Type B pancreatic cell (in vitro differentiated cells): ENCODE results near the gene LHFPL3. TPM values are rescaled to one million over a fixed set of nuclear protein-coding genes. Genes with fewer than 3 reads are reported as not detected.
A peak's percentile ranks its signal among the peaks of the same experiment; 100 is the strongest.

Experiments used
- DNase-seq: peaks from one replicate; pipeline ENCODE4 v3.0.0; 2021; ENCODE audit warnings: mixed read lengths; ENCODE audit not compliant: unreplicated experiment; ENCODE audit errors: extremely low spot score
- H3K27ac Mint-ChIP-seq: 2 replicates; pipeline ENCODE4 v1.8.0; 2021; ENCODE audit warnings: mild to moderate bottlenecking, mixed read lengths
- H3K27me3 Mint-ChIP-seq: 2 replicates; pipeline ENCODE4 v1.8.0; 2021; ENCODE audit warnings: mixed read lengths
- H3K36me3 Mint-ChIP-seq: 2 replicates; pipeline ENCODE4 v1.8.0; 2021; ENCODE audit warnings: mixed read lengths
- H3K4me1 Mint-ChIP-seq: one replicate; pipeline ENCODE4 v1.8.0; 2021; ENCODE audit warnings: mixed read lengths; ENCODE audit not compliant: unreplicated experiment
- H3K4me3 Mint-ChIP-seq: 2 replicates; pipeline ENCODE4 v1.8.0; 2021; ENCODE audit warnings: mild to moderate bottlenecking, mixed read lengths
- H3K9me3 Mint-ChIP-seq: 2 replicates; pipeline ENCODE4 v1.8.0; 2021; ENCODE audit warnings: mixed read lengths
- CTCF ChIP-seq: fragments of 200-600 bp; sonication (generic); conservative IDR thresholded peaks from 2 replicates; pipeline ENCODE4 v1.5.0; 2021; ENCODE audit warnings: antibody characterized with exemption, mild to moderate bottlenecking
- total RNA-seq: library from RNA; stranded (reverse); gene quantifications from 2 replicates; pipeline ENCODE4 v1.2.1, GENCODE V29; 2021; ENCODE audit warnings: low replicate concordance

LHFPL3 gene
- total RNA-seq, 1 donor from 2014 or later: 0.31 TPM

GRCh38 chr7:104929921-104930320, 601.5 kb downstream of the LHFPL3 start:
- Mint-ChIP-seq H3K27me3 (no peaks in the 10 kb centered on the region), H3K27ac (no peak overlapping the region), H3K4me3 (no peak overlapping the region), H3K36me3 (no peaks in the 10 kb centered on the region), H3K9me3 (no peaks in the 10 kb centered on the region), H3K4me1 (peaks cover 38% of the 10 kb centered on the region)
- DNase-seq: no peak
- TF ChIP-seq CTCF: no peak

- Mint-ChIP-seq H3K9me3 (no peaks in the 10 kb centered on the region), H3K27ac (peak overlapping the region; percentile 30), H3K36me3 (no peaks in the 10 kb centered on the region), H3K4me3 (no peak overlapping the region), H3K27me3 (no peaks in the 10 kb centered on the region), H3K4me1 (peaks cover 42% of the 10 kb centered on the region)
- no peak for TF ChIP-seq CTCF
- no peak for DNase-seq
Measured at GRCh38 chr7:104931181-104931781, 602.9 kb downstream of the LHFPL3 start.

GRCh38 chr7:104933022-104933421, 604.6 kb downstream of the LHFPL3 start:
- H3K4me1 Mint-ChIP-seq: peaks cover 27% of the 10 kb centered on the region

GRCh38 chr7:104933521-104933988, 605.2 kb downstream of the LHFPL3 start:
- TF ChIP-seq CTCF: no peak
- H3K4me3 Mint-ChIP-seq: peak overlapping the region; percentile 22
- no peaks in the 10 kb centered on the region for H3K27me3 Mint-ChIP-seq
- no peaks in the 10 kb centered on the region for H3K36me3 Mint-ChIP-seq
- H3K27ac Mint-ChIP-seq: peak overlapping the region; percentile 76
- DNase-seq: no peak
- H3K4me1 Mint-ChIP-seq: peaks cover 27% of the 10 kb centered on the region
- no peaks in the 10 kb centered on the region for H3K9me3 Mint-ChIP-seq

More at GRCh38 chr7:104933022-104933421, 604.6 kb downstream of the LHFPL3 start:
- Mint-ChIP-seq H3K4me3 (peak overlapping the region; percentile 22), H3K27ac (peak overlapping the region; percentile 76), H3K27me3 (no peaks in the 10 kb centered on the region), H3K36me3 (no peaks in the 10 kb centered on the region), H3K9me3 (no peaks in the 10 kb centered on the region)
- no peak for DNase-seq
- no peak for TF ChIP-seq CTCF

GRCh38 chr7:104934665-104935064, 606.3 kb downstream of the LHFPL3 start:
- no peak for TF ChIP-seq CTCF
- no peaks in the 10 kb centered on the region for H3K9me3 Mint-ChIP-seq
- no peak overlapping the region for H3K4me3 Mint-ChIP-seq
- no peaks in the 10 kb centered on the region for H3K27me3 Mint-ChIP-seq
- H3K4me1 Mint-ChIP-seq: peaks cover 35% of the 10 kb centered on the region
- no peaks in the 10 kb centered on the region for H3K36me3 Mint-ChIP-seq
- peak overlapping the region; percentile 15 for H3K27ac Mint-ChIP-seq
- DNase-seq: no peak
